Fibroblast of mammary gland (primary cell): ENCODE measurements around the gene MCU.

Source experiments
- DNase-seq: peaks from one replicate; pipeline ENCODE4 v3.0.0-alpha.2; 2010; ENCODE audit warnings: low read depth
- H3K4me3 ChIP-seq: 2 replicates; pipeline ENCODE4 v1.5.1; 2011; ENCODE audit warnings: low read depth, mild to moderate bottlenecking, low read length, moderate library complexity; ENCODE audit not compliant: control insufficient read depth
- TF ChIP-seq, protein P1 (sequence below): conservative IDR thresholded peaks from 2 replicates; pipeline ENCODE4 v1.5.1; 2011; ENCODE audit warnings: low read depth, low read length, inconsistent platforms; ENCODE audit not compliant: control insufficient read depth, insufficient read depth

The MCU gene

DNA sequence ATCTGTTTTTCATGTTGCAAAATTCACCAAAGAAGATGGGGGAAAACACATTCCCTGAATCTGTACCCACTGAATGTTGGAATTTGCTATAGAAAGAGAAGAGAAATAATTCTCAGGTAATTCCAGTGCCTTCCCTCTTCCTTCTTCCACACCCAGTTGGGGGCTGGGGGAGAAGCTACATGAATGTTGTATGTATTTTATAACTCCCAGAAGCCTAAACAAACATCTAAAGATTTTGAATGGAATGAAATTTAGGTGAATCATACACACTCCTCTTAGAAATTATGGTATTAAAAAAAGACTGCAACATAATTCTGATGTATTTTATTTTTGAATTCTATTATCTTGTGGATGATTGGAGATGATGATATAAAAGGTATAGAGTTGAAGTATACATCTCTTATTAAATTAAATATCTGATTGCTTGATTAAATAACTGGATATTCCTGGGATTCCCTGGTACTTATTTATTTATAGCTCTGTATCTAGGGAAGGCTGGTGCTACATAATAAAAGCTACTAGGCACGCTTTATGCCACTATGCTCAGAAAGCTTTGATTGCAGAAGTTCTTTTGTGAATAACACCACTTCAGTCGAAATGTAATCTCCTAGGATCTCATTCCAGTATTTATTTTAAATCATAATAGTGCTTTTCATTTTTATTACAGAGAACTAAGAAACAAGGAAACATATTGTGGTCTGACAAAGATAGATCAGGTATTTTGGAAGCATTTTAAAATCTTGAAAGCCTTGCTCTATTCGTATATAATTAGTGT, 98.5 kb downstream of the MCU start:
- TF ChIP-seq, protein P1, sequence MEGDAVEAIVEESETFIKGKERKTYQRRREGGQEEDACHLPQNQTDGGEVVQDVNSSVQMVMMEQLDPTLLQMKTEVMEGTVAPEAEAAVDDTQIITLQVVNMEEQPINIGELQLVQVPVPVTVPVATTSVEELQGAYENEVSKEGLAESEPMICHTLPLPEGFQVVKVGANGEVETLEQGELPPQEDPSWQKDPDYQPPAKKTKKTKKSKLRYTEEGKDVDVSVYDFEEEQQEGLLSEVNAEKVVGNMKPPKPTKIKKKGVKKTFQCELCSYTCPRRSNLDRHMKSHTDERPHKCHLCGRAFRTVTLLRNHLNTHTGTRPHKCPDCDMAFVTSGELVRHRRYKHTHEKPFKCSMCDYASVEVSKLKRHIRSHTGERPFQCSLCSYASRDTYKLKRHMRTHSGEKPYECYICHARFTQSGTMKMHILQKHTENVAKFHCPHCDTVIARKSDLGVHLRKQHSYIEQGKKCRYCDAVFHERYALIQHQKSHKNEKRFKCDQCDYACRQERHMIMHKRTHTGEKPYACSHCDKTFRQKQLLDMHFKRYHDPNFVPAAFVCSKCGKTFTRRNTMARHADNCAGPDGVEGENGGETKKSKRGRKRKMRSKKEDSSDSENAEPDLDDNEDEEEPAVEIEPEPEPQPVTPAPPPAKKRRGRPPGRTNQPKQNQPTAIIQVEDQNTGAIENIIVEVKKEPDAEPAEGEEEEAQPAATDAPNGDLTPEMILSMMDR: no peak
- no peak for DNase-seq
- no peak overlapping the region for H3K4me3 ChIP-seq

DNA sequence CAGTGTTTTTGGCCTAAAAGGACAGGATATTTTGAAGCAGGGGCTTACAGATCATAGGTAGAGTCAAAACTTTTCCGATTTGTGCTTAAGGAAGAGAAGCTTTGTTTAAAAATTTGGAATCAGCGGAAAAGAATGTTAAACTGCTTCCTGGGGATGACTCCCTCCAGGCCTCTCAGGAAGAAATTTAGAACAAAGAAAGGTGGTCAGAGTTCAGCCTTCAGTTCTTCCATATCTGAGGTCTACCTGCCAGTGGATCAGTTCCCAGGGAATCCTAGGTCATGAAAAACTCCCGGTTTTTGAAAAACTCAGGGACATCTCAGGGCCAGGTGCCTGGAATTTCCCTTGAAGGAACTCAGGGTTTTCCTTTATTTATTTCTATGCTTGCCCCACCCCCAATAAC, 100.3 kb downstream of the MCU start:
- DNase-seq: no peak
- TF ChIP-seq, protein P1: no peak
- H3K4me3 ChIP-seq: no peak overlapping the region

DNA sequence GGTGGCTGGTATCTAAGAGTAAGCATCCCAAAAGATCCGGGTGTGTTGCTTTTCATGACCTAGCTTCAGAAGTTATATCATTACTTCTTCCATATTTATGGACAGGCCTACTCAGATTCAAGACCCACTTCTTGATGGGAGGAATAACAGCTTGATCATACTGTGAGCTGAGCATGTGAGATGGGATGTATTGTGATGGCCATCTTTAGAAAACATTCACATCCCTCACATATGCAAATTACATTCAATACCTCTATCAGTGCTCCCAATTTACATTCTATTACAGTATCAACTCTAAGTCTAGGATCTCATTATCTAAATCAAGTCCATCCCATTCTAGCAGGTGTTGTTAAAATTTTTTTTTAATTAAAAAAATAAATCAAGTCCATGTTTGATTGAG, 101.8 kb downstream of the MCU start:
- TF ChIP-seq, protein P1: no peak
- no peak overlapping the region for H3K4me3 ChIP-seq
- DNase-seq: no peak

DNA sequence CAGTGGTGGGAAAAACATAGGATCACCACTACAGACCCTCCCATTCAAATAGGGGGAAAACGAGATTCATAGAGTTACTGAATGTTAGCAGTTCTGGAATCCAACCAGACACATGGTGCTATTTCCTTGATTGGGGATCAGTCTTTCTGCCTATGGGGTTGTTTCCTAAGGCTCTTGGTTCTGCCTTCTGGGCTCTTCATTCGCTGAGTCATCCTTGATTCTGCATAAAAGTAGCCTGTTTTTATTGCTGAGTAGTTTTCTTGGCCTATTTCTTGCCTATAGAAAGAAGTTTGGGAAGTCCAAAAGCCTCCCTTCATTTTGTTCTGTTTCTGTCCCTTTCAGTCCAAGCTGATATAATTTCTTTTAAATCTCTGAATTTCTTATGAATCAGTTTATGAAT, 102.3 kb downstream of the MCU start:
- TF ChIP-seq, protein P1: no peak
- peak; percentile 59 for DNase-seq
- no peak overlapping the region for H3K4me3 ChIP-seq

DNA sequence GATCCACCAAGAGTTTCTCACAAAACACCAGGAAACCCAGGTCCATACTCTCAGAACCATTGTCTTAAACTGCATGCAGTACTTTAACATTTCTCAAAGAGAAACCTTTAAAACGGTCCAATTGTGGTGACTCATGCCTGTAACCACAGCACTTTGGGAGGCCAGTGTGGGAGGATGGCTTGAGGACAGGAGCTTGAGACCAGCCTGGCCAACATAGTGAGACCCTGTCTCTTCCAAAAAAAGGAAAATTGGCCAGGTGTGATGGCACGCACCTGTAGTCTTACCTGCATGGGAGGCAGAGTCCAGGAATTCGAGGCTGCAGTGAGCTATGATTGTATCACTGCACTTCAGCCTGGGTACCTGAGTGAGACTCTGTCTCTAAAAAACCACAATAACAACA, 104.1 kb downstream of the MCU start:
- peak; percentile 62 for DNase-seq
- TF ChIP-seq, protein P1: no peak

DNA sequence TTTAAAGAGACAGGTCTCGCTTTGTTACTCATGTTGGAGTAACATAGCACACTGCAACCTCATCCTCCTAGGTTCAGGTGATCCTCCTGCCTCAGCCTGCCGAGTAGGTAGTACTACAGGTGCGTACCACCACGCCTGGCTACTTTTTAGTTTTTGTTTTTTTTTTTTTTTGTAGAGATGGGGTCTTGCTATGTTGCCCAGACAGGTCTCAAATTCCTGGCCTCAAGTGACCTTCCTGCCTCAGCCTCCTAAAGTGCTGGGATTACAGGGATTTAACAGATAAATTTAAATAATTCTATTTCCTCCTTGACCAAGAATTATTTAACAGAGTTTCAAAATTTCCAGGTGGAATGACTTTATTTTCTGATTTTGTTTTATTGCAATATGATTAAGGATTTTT, 104.6 kb downstream of the MCU start:
- TF ChIP-seq, protein P1: no peak
- H3K4me3 ChIP-seq: no peak overlapping the region
- DNase-seq: no peak

More for the DNA sequence above, 104.1 kb downstream of the MCU start:
- H3K4me3 ChIP-seq: no peak overlapping the region
